ENCODE results near the gene ABRAXAS1.
"Not testable (repeated sequence)": the region's sequence is repeated elsewhere in the genome, so short reads cannot be mapped to it uniquely, and the experiment has no call there.

The ABRAXAS1 gene

GRCh38 chr4:83484500-83485461 lies at the start of gene ABRAXAS1:
ABRAXAS1 (minus strand) TSS chr4:83485100; CDS start chr4:83485072, 28 bp downstream.
- peak; percentile 95 for DNase-seq

- DNase-seq: no peak
Observed at GRCh38 chr4:83527671-83528070, 42.8 kb upstream of the ABRAXAS1 start.

- no peak for DNase-seq
Observed at GRCh38 chr4:83522239-83522638, 37.3 kb upstream of the ABRAXAS1 start.

DNA sequence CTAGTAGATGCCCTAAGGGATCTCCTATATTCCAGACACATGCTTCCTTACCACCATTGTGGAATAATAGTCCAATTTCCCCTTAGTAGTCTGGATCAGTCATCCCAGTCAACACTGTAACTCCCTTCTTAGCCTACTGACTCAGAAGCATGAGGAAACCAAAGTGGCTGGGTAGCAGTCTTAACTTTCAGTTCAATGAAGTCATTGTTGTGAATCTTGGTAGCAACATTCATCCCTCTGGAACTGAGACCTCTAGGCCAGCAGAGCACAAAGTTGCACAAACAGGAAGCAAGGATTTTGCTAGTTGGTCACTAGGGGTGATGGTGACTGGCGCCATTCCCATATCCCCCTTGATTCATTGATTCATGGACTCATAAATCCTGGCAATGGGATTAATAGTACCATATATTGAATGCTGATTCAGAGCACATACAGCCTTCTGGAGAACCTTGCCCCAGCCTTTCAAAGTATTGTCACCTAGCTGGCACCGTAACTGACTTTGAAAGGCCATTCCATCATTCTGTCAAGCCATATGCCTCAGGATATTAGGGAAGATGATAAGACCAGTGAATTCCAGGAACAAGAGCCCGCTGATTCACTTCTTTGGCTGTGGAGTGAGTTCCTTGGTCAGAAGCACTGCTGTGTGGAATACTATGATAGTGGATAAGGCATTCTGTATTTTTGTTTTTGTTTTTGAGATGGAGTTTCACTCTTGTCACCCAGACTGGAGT lies 31.3 kb upstream of the ABRAXAS1 start:
- DNase-seq: no peak

- DNase-seq: peak; percentile 19
Observed at GRCh38 chr4:83510442-83510841, 25.5 kb upstream of the ABRAXAS1 start.

DNA sequence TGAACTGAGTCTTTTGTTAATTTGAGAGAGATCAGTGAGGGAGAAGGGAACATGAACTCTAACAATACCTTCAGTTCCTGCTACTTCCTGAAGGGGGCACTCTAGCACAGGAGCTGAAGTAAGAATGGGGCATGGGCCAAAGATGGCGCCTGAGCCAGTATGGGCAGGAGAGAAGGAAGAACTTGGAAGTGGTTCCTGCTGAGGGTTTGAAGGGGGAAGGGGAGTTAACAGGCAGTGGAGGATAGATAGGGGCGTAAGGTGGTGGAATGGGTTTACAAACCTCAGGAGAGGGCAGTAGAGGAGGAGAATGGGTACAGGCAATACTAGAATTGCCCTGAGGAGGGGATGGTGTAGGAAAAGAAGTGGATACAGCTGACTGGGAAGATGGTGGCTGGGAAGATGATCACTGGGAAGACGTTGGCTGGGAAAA lies 24.3 kb upstream of the ABRAXAS1 start:
- DNase-seq: peak; percentile 80

DNA sequence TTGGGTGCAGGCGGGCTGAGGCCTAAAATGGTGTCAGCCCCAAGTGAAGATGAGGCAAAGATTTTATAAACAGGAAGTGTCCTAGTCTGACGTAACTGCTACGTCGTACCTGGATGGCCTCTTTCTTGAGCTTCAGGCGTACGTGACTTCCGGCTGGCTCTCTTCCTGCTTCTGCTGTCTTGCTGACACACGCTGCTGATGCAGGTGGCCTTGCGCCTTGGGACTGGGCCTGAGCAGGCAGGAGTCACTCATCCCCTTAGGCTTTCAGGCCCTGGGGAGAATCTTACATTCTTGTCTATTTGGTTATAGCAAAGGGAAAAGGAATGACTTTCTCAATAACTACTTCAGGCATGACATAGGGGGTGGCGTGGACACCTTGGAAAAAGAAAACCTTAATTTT lies 20.1 kb upstream of the ABRAXAS1 start:
- DNase-seq: no peak

GRCh38 chr4:83504503-83504902 lies 19.6 kb upstream of the ABRAXAS1 start:
- DNase-seq: no peak

GRCh38 chr4:83503974-83504373 lies 19.1 kb upstream of the ABRAXAS1 start:
- DNase-seq: no peak

DNA sequence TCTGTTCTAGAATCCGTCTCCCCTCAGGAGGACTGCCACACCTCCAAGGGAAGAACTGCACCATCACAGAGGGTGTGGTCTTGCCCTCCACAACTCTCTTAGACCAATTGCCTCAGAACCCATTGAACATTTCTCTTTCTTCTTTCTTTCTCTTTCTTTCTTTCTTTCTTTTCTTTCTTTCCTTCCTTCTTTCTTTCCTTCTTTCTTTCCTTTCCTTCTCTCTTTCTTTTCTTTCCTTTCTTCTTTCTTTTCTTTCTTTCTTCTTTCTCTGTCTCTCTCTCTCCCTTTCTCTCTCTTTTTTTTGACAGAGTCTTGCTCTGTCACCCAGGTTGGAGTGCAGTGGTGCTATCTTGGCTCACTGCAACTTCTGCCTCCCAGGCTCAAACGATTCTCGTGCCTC lies 16.8 kb upstream of the ABRAXAS1 start:
- DNase-seq: not testable (repeated sequence)

DNA sequence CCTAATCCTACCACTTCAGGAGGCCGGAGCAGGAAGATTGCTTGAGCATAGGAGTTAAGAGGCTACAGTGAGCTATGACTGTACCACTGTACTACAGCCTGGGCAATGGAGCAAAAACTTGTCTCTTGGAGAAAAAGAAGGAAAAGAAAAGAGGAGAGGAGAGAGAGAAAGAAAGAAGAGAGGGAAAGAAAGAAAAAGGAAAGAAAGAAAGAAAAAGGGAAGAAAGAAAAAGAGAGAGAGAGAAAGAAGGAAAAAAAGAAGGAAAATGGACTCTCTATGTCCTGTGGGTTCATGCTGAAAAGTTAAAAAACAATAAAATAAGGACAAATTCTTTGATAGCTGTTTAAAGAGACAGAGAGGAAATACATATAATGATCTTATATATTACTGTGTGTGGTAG lies 13.3 kb upstream of the ABRAXAS1 start:
- DNase-seq: no peak

- DNase-seq: not testable (repeated sequence)
Observed at GRCh38 chr4:83496085-83496917, 11.4 kb upstream of the ABRAXAS1 start.

GRCh38 chr4:83490876-83491450 lies 6.1 kb upstream of the ABRAXAS1 start:
- peak; percentile 32 for DNase-seq

- no peak for DNase-seq
Observed at GRCh38 chr4:83489711-83490326, 4.9 kb upstream of the ABRAXAS1 start.

- no peak for DNase-seq
Observed at GRCh38 chr4:83486457-83487129, 1.7 kb upstream of the ABRAXAS1 start.

GRCh38 chr4:83473966-83474365 lies 10.9 kb downstream of the ABRAXAS1 start:
- no peak for DNase-seq

- no peak for DNase-seq
Observed at GRCh38 chr4:83473423-83473822, 11.5 kb downstream of the ABRAXAS1 start.

- no peak for DNase-seq
Observed at GRCh38 chr4:83456184-83456501, 28.8 kb downstream of the ABRAXAS1 start.

GRCh38 chr4:83455281-83456183 lies 29.4 kb downstream of the ABRAXAS1 start, which contains the start of the genes HELQ and MRPS18C:
HELQ (minus strand) TSS chr4:83455823; CDS start chr4:83455693, 130 bp downstream.
MRPS18C (plus strand) TSS chr4:83456058; CDS start chr4:83456078, 20 bp downstream.
- DNase-seq: peak; percentile 98

DNA sequence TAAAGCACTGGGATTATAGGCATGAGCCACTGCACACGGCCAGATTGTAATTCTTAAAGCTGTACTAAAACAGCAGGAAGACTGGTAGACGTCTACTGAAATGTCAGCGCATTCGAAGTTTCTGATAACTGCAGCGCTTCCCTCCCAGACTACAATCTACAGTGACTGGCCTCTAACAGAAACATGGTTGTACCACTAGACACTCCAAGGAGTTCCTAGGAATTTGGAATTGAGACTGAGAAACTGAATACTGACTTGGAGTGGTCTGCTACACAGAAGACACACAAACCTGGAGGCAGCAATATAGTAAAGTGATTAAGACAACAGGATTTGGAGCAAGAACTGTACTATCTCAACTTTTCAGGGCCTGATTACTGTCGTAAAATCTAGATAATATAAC lies 30.2 kb downstream of the ABRAXAS1 start:
- DNase-seq: no peak

Measured in activated CD4-positive, alpha-beta T cell treated with anti-CD3 and anti-CD28 coated beads, Interleukin-10, Interleukin-2, amounts not matched to agents 100 ng/mL and 50 ng/mL, durations not matched to agents 16 hours and 8 hours (primary cell).